Activated naive CD8-positive, alpha-beta T cell treated with anti-CD3 and anti-CD28 coated beads for 36 hours (primary cell): ENCODE results near the gene ANKRD11. TPM values are rescaled to one million over a fixed set of nuclear protein-coding genes. Genes with fewer than 3 reads are reported as not detected.

Source experiments
- DNase-seq: peaks from one replicate; pipeline ENCODE4 v3.0.0; 2021
- H3K27ac Mint-ChIP-seq: one replicate; pipeline ENCODE4 v1.8.0; 2022; ENCODE audit warnings: mild to moderate bottlenecking, moderate library complexity, mixed read lengths
- H3K27me3 Mint-ChIP-seq: one replicate; pipeline ENCODE4 v1.8.0; 2022; ENCODE audit warnings: mild to moderate bottlenecking, mixed read lengths
- H3K36me3 Mint-ChIP-seq: one replicate; pipeline ENCODE4 v1.8.0; 2021; ENCODE audit warnings: mild to moderate bottlenecking, mixed read lengths
- H3K4me1 Mint-ChIP-seq: one replicate; pipeline ENCODE4 v1.8.0; 2021; ENCODE audit warnings: mixed read lengths
- H3K4me3 Mint-ChIP-seq: one replicate; pipeline ENCODE4 v1.8.0; 2022; ENCODE audit warnings: mild to moderate bottlenecking, moderate library complexity, mixed read lengths
- H3K9me3 Mint-ChIP-seq: one replicate; pipeline ENCODE4 v1.8.0; 2022; ENCODE audit warnings: mixed read lengths
- total RNA-seq, 2 experiments: library from RNA; stranded (reverse); gene quantifications; one replicate each; pipeline ENCODE4 v1.2.3, GENCODE V29; 2021

The ANKRD11 gene
- total RNA-seq, 2 experiments from 2014 or later = 129 to 142 TPM

GRCh38 chr16:89517128-89517527 lies 26.8 kb upstream of the ANKRD11 start:
- peaks cover 23% of the 10 kb centered on the region for H3K36me3 Mint-ChIP-seq
- no peaks in the 10 kb centered on the region for H3K4me1 Mint-ChIP-seq
- no peaks in the 10 kb centered on the region for H3K27me3 Mint-ChIP-seq
- no peak overlapping the region for H3K4me3 Mint-ChIP-seq
- H3K27ac Mint-ChIP-seq = no peak overlapping the region
- no peaks in the 10 kb centered on the region for H3K9me3 Mint-ChIP-seq
- no peak for DNase-seq

DNA sequence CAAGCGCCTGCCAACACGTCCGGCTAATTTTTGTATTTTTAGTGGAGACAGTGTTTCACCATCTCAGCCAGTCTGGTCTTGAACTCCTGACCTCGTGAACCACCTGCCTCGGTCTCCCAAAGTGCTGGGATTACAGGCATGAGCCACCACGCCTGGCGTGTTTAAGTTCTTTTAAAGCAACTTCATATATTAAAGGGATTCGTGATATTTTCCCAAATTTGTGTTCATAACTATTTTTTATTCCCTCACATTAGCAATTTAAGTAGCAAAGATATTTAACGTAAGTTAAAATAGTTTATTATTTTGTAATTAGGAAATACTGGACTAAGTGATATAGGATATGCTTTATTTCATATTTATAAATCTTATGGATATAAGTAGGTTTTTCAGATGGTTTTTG lies 22.1 kb upstream of the ANKRD11 start:
- Mint-ChIP-seq H3K27ac (no peak overlapping the region), H3K27me3 (no peaks in the 10 kb centered on the region), H3K36me3 (peaks cover 13% of the 10 kb centered on the region), H3K4me1 (peaks cover 2% of the 10 kb centered on the region), H3K9me3 (no peaks in the 10 kb centered on the region), H3K4me3 (no peak overlapping the region)
- no peak for DNase-seq

- Mint-ChIP-seq H3K9me3 (no peaks in the 10 kb centered on the region), H3K4me3 (no peak overlapping the region), H3K27ac (peak overlapping the region; percentile 56), H3K27me3 (no peaks in the 10 kb centered on the region), H3K4me1 (peaks cover 8% of the 10 kb centered on the region), H3K36me3 (peaks cover 9% of the 10 kb centered on the region)
- no peak for DNase-seq
These were observed 21.0 kb upstream of the ANKRD11 start for GRCh38 chr16:89511374-89511773.

- DNase-seq = no peak
- no peaks in the 10 kb centered on the region for H3K27me3 Mint-ChIP-seq
- peak overlapping the region; percentile 4 for H3K4me3 Mint-ChIP-seq
- H3K4me1 Mint-ChIP-seq = peaks cover 16% of the 10 kb centered on the region
- no peak overlapping the region for H3K27ac Mint-ChIP-seq
- no peaks in the 10 kb centered on the region for H3K9me3 Mint-ChIP-seq
- H3K36me3 Mint-ChIP-seq = peaks cover 9% of the 10 kb centered on the region
These were observed 20.2 kb upstream of the ANKRD11 start for GRCh38 chr16:89510526-89510925.

- peaks cover 23% of the 10 kb centered on the region for H3K4me1 Mint-ChIP-seq
- DNase-seq = peak; percentile 95
These were observed 17.7 kb upstream of the ANKRD11 start, which contains the start of gene SPG7 for GRCh38 chr16:89507834-89508590. TSS of gene SPG7 (plus strand) at chr16:89508403. CDS start at chr16:89508418, 15 bp downstream.

GRCh38 chr16:89507214-89507833 lies 17.0 kb upstream of the ANKRD11 start:
- no peaks in the 10 kb centered on the region for H3K9me3 Mint-ChIP-seq
- H3K36me3 Mint-ChIP-seq = no peaks in the 10 kb centered on the region
- peak overlapping the region; percentile 65 for H3K4me3 Mint-ChIP-seq
- peak overlapping the region; percentile 84 for H3K27ac Mint-ChIP-seq
- no peak for DNase-seq
- H3K27me3 Mint-ChIP-seq = no peaks in the 10 kb centered on the region
- H3K4me1 Mint-ChIP-seq = peaks cover 23% of the 10 kb centered on the region

More at GRCh38 chr16:89507834-89508590, 17.7 kb upstream of the ANKRD11 start, which contains the start of gene SPG7:
- H3K27ac Mint-ChIP-seq = peak within 1 kb of the TSS; percentile 92
- H3K36me3 Mint-ChIP-seq = no peaks in the 10 kb centered on the region
- peak within 1 kb of the TSS; percentile 92 for H3K4me3 Mint-ChIP-seq
- no peaks in the 10 kb centered on the region for H3K27me3 Mint-ChIP-seq
- H3K9me3 Mint-ChIP-seq = no peaks in the 10 kb centered on the region

DNA sequence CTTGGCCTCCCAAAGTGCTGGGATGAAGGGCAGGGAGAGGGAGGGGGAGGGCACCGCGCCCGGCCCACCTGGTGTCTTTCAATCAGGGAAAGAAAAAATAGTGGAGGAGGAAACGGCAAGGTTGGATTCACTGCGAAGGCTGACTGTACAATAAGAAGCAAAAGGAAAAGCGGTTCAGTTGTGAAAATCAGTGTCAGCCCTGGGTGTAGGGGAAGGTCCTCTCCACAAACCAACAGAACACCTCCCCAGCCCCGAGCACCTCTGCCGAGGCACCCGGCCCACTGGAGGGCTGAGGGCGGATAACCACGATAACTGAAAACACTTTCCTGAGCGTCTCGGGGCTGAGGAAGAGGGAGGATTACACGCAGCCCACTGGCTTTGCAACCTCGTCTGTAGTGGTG lies 16.4 kb upstream of the ANKRD11 start:
- H3K4me3 Mint-ChIP-seq = peak overlapping the region; percentile 65
- peak overlapping the region; percentile 84 for H3K27ac Mint-ChIP-seq
- H3K4me1 Mint-ChIP-seq = peaks cover 23% of the 10 kb centered on the region
- H3K27me3 Mint-ChIP-seq = no peaks in the 10 kb centered on the region
- no peaks in the 10 kb centered on the region for H3K9me3 Mint-ChIP-seq
- no peaks in the 10 kb centered on the region for H3K36me3 Mint-ChIP-seq
- DNase-seq = peak; percentile 22

DNA sequence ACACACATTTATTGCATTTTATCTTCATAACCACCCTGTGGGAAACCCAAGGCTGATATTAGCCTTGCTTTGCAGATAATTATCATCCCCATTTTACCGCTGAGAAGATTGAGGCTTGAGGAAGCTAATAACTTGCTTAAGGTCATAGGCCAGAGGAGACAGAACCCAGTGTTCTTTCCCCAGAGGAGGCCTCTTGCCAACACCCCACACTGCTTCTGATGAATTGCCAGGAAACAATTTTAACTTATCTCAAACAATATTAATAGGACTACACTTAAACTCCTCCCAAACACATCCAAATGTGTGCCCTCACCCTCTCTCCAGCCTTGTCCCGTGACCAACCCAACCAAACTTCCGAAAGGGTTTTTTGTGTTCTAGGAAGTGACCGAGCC lies 15.7 kb upstream of the ANKRD11 start:
- Mint-ChIP-seq H3K4me3 (peak overlapping the region; percentile 65), H3K27ac (peak overlapping the region; percentile 84), H3K4me1 (peaks cover 20% of the 10 kb centered on the region), H3K36me3 (no peaks in the 10 kb centered on the region), H3K27me3 (no peaks in the 10 kb centered on the region), H3K9me3 (no peaks in the 10 kb centered on the region)
- no peak for DNase-seq

DNA sequence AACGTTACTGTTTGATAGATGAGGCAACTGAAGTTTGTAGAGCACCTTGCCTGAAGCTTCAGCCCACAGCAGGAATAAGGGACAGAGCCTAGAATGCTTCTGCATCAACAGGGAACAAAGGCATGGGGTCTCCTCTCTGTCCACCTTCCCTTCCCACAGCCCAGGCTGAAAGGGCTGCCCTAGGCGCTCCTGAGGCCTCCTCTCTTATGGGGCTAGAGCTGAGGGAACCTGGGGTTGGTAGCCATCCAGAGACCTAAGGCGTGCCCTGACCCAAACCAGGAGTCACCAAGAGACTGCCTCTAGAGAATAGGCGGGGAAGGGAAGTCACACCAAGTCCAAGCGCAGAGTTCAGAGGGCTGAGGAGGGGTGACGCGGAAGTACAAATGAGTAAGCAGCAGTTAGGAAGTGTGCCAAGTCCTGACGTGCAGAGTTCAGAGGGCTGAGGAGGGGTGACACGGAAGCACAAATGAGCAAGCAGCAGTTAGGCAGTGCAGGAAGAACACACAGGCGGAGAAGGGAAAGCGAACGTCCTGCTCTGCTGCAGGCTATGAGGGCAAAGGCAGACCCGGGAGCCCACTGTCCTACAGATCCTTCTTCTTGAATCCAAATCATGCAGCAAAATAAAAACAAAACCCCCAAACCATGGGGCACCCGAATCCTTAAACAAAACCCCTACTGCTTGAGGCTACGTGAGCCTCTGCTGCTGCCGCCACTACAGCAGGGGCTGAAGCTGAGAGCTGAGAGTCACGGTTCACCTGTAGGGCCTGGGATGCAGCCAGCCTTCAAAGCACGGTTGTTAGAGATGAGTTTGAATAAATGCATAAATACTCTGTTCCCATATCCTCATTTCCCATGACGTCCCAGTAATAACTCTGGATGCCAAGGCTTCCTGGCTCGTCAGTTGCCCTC lies 15.1 kb upstream of the ANKRD11 start:
- peak; percentile 88 for DNase-seq
- H3K27ac Mint-ChIP-seq = peak overlapping the region; percentile 84
- peak overlapping the region; percentile 65 for H3K4me3 Mint-ChIP-seq
- no peaks in the 10 kb centered on the region for H3K9me3 Mint-ChIP-seq
- peaks cover 20% of the 10 kb centered on the region for H3K4me1 Mint-ChIP-seq
- no peaks in the 10 kb centered on the region for H3K27me3 Mint-ChIP-seq
- no peaks in the 10 kb centered on the region for H3K36me3 Mint-ChIP-seq

DNA sequence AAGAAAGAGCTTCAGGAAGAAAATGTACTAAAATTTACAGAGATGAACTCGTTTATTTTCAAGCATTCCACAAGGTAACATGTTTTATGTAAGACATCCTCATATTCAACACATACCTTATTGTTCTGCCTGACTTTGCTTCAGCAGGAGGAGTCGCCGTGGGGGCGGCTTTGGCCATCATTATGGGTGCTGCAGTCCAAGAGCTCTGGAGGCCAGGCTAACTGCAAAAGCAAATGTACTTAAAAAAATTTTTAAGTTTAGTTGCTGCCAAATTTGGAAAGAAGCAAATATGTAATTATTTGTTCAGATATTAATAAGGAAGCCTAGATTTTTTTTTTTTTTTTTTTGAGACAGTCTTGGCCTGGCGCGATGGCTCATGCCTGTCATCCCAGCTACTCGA lies 13.7 kb upstream of the ANKRD11 start:
- Mint-ChIP-seq H3K4me3 (no peak overlapping the region), H3K4me1 (peaks cover 22% of the 10 kb centered on the region), H3K27me3 (no peaks in the 10 kb centered on the region), H3K36me3 (no peaks in the 10 kb centered on the region), H3K27ac (no peak overlapping the region), H3K9me3 (no peaks in the 10 kb centered on the region)
- DNase-seq = no peak

DNA sequence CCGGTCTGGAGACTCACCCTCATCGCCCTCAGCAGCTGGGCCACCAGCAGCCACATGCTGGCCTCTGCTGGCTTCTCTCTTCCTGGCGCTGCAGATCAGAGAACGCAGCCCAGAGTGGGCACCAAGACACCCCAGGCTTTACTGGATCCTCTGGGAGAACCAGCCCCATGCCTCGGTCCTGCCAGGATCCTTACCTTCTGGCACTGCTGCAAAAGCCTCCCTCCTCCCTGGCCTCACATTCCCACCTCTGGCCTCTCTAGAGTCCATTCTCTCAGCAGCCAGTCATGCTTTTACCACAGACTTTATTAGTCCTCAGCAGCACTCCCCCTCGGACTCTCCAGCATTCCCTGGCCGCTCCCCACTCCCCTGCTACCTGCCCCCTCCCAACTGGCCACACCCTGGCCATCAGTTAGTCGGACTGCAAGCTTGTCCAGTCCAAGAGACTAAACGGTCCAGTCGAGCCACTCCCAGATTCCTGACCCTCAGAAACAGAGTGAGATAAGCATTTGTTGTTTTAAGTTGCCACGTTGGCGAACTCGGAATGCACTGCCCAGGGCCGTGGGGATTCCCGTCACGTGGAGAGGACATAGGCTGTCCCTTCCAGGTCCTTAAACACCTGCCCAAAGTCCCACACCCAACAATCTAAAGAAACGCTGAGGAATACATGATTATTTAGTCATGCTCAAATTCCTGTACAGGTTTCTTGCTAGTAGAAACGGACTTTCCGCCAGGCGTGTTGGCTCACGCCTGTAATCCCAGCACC lies 11.9 kb upstream of the ANKRD11 start:
- H3K9me3 Mint-ChIP-seq = no peaks in the 10 kb centered on the region
- no peaks in the 10 kb centered on the region for H3K36me3 Mint-ChIP-seq
- no peak overlapping the region for H3K4me3 Mint-ChIP-seq
- no peak for DNase-seq
- H3K27ac Mint-ChIP-seq = no peak overlapping the region
- peaks cover 21% of the 10 kb centered on the region for H3K4me1 Mint-ChIP-seq
- no peaks in the 10 kb centered on the region for H3K27me3 Mint-ChIP-seq

GRCh38 chr16:89499767-89500166 lies 9.4 kb upstream of the ANKRD11 start:
- H3K4me1 Mint-ChIP-seq = peaks cover 2% of the 10 kb centered on the region
- H3K27me3 Mint-ChIP-seq = no peaks in the 10 kb centered on the region
- H3K4me3 Mint-ChIP-seq = no peak overlapping the region
- peak overlapping the region; percentile 38 for H3K27ac Mint-ChIP-seq
- DNase-seq = no peak
- H3K9me3 Mint-ChIP-seq = no peaks in the 10 kb centered on the region
- no peaks in the 10 kb centered on the region for H3K36me3 Mint-ChIP-seq

- no peaks in the 10 kb centered on the region for H3K36me3 Mint-ChIP-seq
- H3K4me3 Mint-ChIP-seq = no peak overlapping the region
- no peak for DNase-seq
- no peaks in the 10 kb centered on the region for H3K27me3 Mint-ChIP-seq
- H3K9me3 Mint-ChIP-seq = no peaks in the 10 kb centered on the region
- no peak overlapping the region for H3K27ac Mint-ChIP-seq
- H3K4me1 Mint-ChIP-seq = peaks cover 4% of the 10 kb centered on the region
These were observed 8.5 kb upstream of the ANKRD11 start for GRCh38 chr16:89498839-89499238.

DNA sequence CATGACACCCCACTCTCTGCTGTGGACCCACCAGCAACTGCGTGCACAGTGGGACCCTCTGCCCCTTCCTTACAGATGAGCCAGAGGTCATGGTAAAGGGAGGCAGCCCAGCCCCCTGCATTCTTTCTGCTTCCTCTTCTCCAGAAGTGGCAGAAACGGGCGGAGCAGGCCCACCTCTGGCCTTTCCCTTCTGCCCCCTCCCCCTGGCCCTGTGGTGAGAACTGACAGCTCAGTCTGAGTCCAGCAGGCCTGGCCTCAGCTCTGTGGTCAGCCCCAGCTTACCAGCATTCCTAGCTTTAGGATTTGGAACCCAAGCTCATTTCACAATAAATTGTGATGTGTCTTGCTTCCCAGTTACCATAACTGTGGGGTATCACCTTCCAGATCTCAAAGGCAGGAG lies 4.8 kb upstream of the ANKRD11 start:
- H3K9me3 Mint-ChIP-seq = no peaks in the 10 kb centered on the region
- no peak for DNase-seq
- no peak overlapping the region for H3K4me3 Mint-ChIP-seq
- H3K36me3 Mint-ChIP-seq = no peaks in the 10 kb centered on the region
- no peaks in the 10 kb centered on the region for H3K27me3 Mint-ChIP-seq
- peaks cover 18% of the 10 kb centered on the region for H3K4me1 Mint-ChIP-seq
- H3K27ac Mint-ChIP-seq = peak overlapping the region; percentile 16
